ENCODE data around the gene ZNF473.
"Not testable (repeated sequence)": the region's sequence is repeated elsewhere in the genome, so short reads cannot be mapped to it uniquely, and the experiment has no call there.

ZNF473 gene

DNA sequence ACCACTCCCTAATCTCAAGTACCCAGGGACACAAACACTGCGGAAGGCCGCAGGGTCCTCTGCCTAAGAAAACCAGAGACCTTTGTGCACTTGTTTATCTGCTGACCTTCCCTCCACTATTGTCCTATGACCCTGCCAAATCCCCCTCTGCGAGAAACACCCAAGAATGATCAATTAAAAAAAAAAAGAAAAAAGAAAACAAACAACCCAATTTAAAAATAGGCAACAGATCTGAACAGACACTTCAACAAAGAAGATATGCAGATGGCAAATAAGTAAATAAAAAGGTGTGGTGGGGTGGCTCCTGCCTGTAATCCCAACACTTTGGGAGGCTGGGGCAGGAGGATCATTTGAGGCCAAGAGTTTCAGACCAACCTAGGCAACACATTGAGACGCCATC lies 61.3 kb downstream of the ZNF473 start:
- H3K27ac ChIP-seq, H3K4me3 ChIP-seq: not testable (repeated sequence)

GRCh38 chr19:50090706-50091105 lies 64.9 kb downstream of the ZNF473 start:
- not testable (repeated sequence) for H3K4me3 ChIP-seq, H3K27ac ChIP-seq

- H3K27ac ChIP-seq, H3K4me3 ChIP-seq: not testable (repeated sequence)
Observed at GRCh38 chr19:50091786-50092185, 66.0 kb downstream of the ZNF473 start.

DNA sequence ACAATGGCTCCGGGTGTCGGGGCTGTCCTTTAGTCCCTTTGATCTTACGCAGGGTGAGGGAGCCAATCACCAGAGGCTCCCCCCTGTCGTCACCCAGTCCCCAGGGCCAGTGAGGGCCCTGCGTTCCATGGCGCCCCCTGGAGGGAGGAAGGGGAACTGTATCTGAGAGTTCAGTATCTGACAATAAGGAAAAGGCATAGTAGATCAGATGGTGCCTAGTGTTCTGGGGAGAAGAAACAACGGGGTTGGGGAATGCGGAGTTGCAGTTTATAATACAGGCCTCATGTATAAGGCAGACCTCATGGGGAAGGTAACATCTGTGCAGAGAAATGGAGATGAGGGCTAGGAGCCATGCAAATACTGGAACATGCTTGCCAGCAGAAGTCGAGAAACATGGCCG lies 66.8 kb downstream of the ZNF473 start:
- H3K4me3 ChIP-seq, H3K27ac ChIP-seq: not testable (repeated sequence)

- H3K27ac ChIP-seq, result not testable (repeated sequence)
Observed at GRCh38 chr19:50097884-50098283, 72.1 kb downstream of the ZNF473 start.

DNA sequence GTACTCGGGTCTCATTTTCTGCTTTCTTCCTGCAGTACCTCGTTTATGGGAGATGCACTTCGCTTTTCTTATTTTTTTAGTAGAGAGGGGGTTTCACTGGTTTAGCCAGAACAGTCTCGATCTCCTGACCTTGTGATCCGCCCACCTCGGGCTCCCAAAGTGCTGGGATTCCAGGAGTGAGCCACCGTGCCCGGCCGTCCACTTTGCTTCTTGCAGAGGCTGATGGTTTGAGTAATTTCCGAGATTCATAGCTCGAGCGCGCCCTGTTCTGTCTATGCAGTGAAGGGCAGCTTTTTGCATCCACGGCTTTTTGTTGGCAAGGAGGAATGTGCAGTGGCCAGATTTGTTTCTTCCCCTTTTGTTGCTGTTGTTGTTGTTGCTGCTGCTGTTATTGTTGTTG lies 73.1 kb downstream of the ZNF473 start:
- H3K4me3 ChIP-seq, H3K27ac ChIP-seq: not testable (repeated sequence)

More at GRCh38 chr19:50097884-50098283, 72.1 kb downstream of the ZNF473 start:
- not testable (repeated sequence) for H3K4me3 ChIP-seq

DNA sequence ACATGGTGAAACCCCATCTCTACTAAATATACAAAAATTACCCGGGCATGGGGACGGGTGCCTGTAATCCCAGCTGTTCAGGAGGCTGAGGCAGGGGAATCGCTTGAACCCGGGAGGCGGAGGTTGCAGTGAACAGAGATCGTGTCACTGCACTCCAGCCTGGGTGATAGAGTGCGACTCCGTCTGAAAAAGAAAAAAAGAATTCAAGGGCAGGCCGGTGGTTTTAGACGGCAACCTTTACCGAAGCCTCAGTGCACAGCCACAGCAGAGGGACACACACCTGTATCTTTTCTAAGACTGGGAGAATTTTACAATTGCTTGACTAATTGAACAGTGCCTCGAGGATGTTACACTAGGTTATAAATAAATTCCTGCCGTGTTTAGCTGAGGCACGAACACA lies 73.9 kb downstream of the ZNF473 start:
- H3K27ac ChIP-seq, H3K4me3 ChIP-seq: not testable (repeated sequence)

GRCh38 chr19:50100946-50101345 lies 75.1 kb downstream of the ZNF473 start:
- not testable (repeated sequence) for H3K4me3 ChIP-seq, H3K27ac ChIP-seq
